SK-N-SH (cell line): ENCODE results near the gene RIPK4. TPM values are rescaled to one million over a fixed set of nuclear protein-coding genes. Genes with fewer than 3 reads are reported as not detected.

Experiments used
- CTCF ChIA-PET: fragments of 300-600, 350-600 bp; formaldehyde crosslinking; extraction: SDS; loops from one replicate; lab custom pipeline; 2021; lab: Yijun Ruan, JAX
- POLR2A ChIA-PET: fragments of 350-600 bp; sonication (Branson Sonifier 250); formaldehyde crosslinking; extraction: SDS; loops from one replicate; lab custom pipeline; 2020; ENCODE audit warnings: antibody characterized with exemption, inconsistent platforms; lab: Yijun Ruan, JAX
- DNase-seq: peaks from one replicate; pipeline ENCODE4 v3.0.0; 2012
- H2AFZ ChIP-seq: fragments of 200-600 bp; sonication (generic); 2 replicates; pipeline ENCODE4 v1.8.1; 2016; ENCODE audit warnings: antibody characterized with exemption, mild to moderate bottlenecking, low read depth
- H3F3A ChIP-seq: fragments of 200-600 bp; sonication (generic); replicated peaks from 2 replicates; pipeline ENCODE3; 2016; ENCODE audit warnings: antibody characterized with exemption, mild to moderate bottlenecking; ENCODE audit not compliant: insufficient read depth
- H3K27ac ChIP-seq, 2 experiments: fragments of 200-500 bp in 1 of 2; fragments of 200-600 bp in 1 of 2; sonication (Bioruptor generic) in 1 of 2; sonication (generic), shearing (Covaris generic) in 1 of 2; 2 replicates each; pipeline versions ENCODE4 v1.5.1 to v1.6.1; 2014 to 2016; ENCODE audit warnings: low read depth in 2 of 2, inconsistent platforms in 1 of 2, low read length in 1 of 2, mild to moderate bottlenecking in 1 of 2, mixed read lengths in 1 of 2
- H3K27me3 ChIP-seq: fragments of 200-600 bp; sonication (generic), shearing (Covaris generic); 2 replicates; pipeline ENCODE4 v1.6.1; 2016; ENCODE audit warnings: mixed run types; ENCODE audit not compliant: insufficient read depth
- H3K36me3 ChIP-seq, 2 experiments: fragments of 200-500 bp in 1 of 2; fragments of 200-600 bp in 1 of 2; sonication (Bioruptor generic) in 1 of 2; sonication (generic) in 1 of 2; replicated peaks in 1 of 2; 2 replicates each; pipeline versions ENCODE3 to v1.5.1; 2014 to 2016; ENCODE audit warnings: low read length in 1 of 2, mild to moderate bottlenecking in 1 of 2; ENCODE audit not compliant: insufficient read depth in 2 of 2, control insufficient read depth in 1 of 2
- H3K4me1 ChIP-seq, 2 experiments: fragments of 200-500 bp in 1 of 2; fragments of 200-600 bp in 1 of 2; sonication (Bioruptor generic) in 1 of 2; sonication (generic), shearing (Covaris generic) in 1 of 2; 2 replicates each; pipeline versions ENCODE4 v1.5.1 to v1.6.1; 2014 to 2016; ENCODE audit warnings: low read depth in 1 of 2, low read length in 1 of 2, mixed run types in 1 of 2; ENCODE audit not compliant: insufficient read depth in 2 of 2, control insufficient read depth in 1 of 2
- H3K4me2 ChIP-seq: fragments of 200-600 bp; sonication (generic), shearing (Covaris generic); 2 replicates; pipeline ENCODE4 v1.6.1; 2017; ENCODE audit warnings: mixed run types
- H3K4me3 ChIP-seq, 2 experiments: fragments of 200-500 bp in 1 of 2; fragments of 200-600 bp in 1 of 2; sonication (Bioruptor generic) in 1 of 2; sonication (generic), shearing (Covaris generic) in 1 of 2; 2 replicates each; pipeline versions ENCODE4 v1.5.1 to v1.8.1; 2014 to 2016; ENCODE audit warnings: low read depth in 2 of 2, inconsistent platforms in 1 of 2, low read length in 1 of 2, mild to moderate bottlenecking in 1 of 2, mixed read lengths in 1 of 2, moderate library complexity in 1 of 2
- H3K79me2 ChIP-seq: fragments of 200-600 bp; sonication (generic); 2 replicates; pipeline ENCODE4 v1.8.1; 2017; ENCODE audit warnings: mild to moderate bottlenecking; ENCODE audit not compliant: insufficient read depth
- H3K9ac ChIP-seq: fragments of 200-600 bp; sonication (generic); 2 replicates; pipeline ENCODE4 v1.6.1; 2017; ENCODE audit warnings: mixed run types
- H3K9me2 ChIP-seq: fragments of 200-600 bp; sonication (generic); 2 replicates; pipeline ENCODE4 v1.6.1; 2017; ENCODE audit warnings: mixed run types
- H3K9me3 ChIP-seq: fragments of 200-600 bp; sonication (generic); 2 replicates; pipeline ENCODE4 v1.6.1; 2017; ENCODE audit warnings: mixed run types, mild to moderate bottlenecking, moderate library complexity
- H4K20me1 ChIP-seq: fragments of 200-600 bp; sonication (generic); 2 replicates; pipeline ENCODE4 v1.6.1; 2017; ENCODE audit warnings: mild to moderate bottlenecking, mixed run types; ENCODE audit not compliant: insufficient read depth
- CHD2 ChIP-seq: fragments of 150-350 bp; IDR thresholded peaks from 2 replicates; pipeline ENCODE4 v1.6.1; 2018; ENCODE audit warnings: low read length; ENCODE audit not compliant: partially characterized antibody
- FOSL2 ChIP-seq: IDR thresholded peaks from 2 replicates; pipeline ENCODE4 v1.4.0; 2012; ENCODE audit warnings: low read depth, mild to moderate bottlenecking, moderate library complexity, borderline replicate concordance
- IRF3 ChIP-seq: fragments of 150-350 bp; IDR thresholded peaks from 2 replicates; pipeline ENCODE4 v1.6.1; 2016; ENCODE audit warnings: mild to moderate bottlenecking, low read depth, low read length
- RAD21 ChIP-seq: IDR thresholded peaks from 2 replicates; pipeline ENCODE4 v1.6.1; 2012; ENCODE audit warnings: mild to moderate bottlenecking, low read length
- USF2 ChIP-seq: fragments of 150-350 bp; IDR thresholded peaks from 2 replicates; pipeline ENCODE4 v1.6.1; 2017; ENCODE audit warnings: antibody characterized with exemption, low read length, low read depth, borderline replicate concordance
- YY1 ChIP-seq: IDR thresholded peaks from 2 replicates; pipeline ENCODE4 v1.4.0; 2012; ENCODE audit warnings: low read depth, mild to moderate bottlenecking
- WGBS: methylation state at CpG from one replicate; pipeline ENCODE4 v1.1.6; 2017; ENCODE audit warnings: low lambda C conversion rate; 5-methylcytosine and 5-hydroxymethylcytosine counted together
- polyA plus RNA-seq, 3 experiments: library from polyadenylated mRNA; depleted of rRNA; stranded (reverse); fragments of >200 nt; gene quantifications; 2 replicates each; pipeline ENCODE4 v1.2.3, GENCODE V29; 2012
- TF ChIP-seq, protein P1 (sequence below): IDR thresholded peaks from 2 replicates; pipeline ENCODE4 v1.6.1; 2012; ENCODE audit warnings: mild to moderate bottlenecking, low read depth, low read length, moderate library complexity

Gene RIPK4
- polyA plus RNA-seq, 1 of the 3 experiments (the other 2 are of a cell fraction) = 11.0 TPM

DNA sequence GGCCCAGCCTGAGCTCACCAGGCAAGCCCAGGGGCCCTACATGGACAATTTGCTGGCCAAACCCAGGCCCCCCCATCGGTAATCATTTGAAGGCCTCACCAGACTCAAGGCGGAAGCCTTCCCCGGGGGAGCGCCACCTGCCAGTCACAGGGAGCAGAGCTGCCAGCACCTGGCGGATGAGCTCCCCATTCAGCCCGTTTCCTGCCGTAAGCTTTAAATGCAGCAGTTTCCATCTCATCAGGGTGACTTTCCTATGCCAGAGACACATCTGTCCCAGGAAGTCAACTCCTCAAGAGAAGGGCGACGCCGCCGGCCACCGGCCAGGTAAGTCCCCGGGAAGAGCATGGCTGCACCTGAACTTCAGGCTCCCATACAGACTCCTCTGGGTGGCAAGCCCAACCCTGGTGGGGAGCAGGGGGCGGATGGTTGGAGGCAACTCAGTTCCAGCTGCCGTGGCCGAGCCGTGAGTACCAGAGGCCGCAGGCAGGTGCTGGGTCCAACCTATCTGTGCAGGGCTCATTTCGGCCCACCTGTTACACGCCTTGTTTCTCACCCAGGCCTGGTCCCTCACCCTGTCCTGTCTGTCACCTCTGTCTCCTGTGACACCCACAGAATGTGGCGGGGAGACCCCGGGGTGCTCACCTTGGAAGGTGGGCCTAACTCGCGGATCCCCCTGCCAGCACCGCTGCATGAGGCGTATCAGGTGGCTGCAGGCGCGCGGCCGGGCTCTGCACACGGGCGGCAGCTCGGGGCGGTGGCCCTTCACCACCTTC lies 20.7 kb downstream of the RIPK4 start (continued):
- TF ChIP-seq, protein P1, sequence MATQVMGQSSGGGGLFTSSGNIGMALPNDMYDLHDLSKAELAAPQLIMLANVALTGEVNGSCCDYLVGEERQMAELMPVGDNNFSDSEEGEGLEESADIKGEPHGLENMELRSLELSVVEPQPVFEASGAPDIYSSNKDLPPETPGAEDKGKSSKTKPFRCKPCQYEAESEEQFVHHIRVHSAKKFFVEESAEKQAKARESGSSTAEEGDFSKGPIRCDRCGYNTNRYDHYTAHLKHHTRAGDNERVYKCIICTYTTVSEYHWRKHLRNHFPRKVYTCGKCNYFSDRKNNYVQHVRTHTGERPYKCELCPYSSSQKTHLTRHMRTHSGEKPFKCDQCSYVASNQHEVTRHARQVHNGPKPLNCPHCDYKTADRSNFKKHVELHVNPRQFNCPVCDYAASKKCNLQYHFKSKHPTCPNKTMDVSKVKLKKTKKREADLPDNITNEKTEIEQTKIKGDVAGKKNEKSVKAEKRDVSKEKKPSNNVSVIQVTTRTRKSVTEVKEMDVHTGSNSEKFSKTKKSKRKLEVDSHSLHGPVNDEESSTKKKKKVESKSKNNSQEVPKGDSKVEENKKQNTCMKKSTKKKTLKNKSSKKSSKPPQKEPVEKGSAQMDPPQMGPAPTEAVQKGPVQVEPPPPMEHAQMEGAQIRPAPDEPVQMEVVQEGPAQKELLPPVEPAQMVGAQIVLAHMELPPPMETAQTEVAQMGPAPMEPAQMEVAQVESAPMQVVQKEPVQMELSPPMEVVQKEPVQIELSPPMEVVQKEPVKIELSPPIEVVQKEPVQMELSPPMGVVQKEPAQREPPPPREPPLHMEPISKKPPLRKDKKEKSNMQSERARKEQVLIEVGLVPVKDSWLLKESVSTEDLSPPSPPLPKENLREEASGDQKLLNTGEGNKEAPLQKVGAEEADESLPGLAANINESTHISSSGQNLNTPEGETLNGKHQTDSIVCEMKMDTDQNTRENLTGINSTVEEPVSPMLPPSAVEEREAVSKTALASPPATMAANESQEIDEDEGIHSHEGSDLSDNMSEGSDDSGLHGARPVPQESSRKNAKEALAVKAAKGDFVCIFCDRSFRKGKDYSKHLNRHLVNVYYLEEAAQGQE = no peak

- Histone ChIP-seq H3F3A (no peaks in the 10 kb centered on the region), H3K27ac (no peak overlapping the region), H4K20me1 (no peaks in the 10 kb centered on the region), H3K9me3 (no peaks in the 10 kb centered on the region), H3K9ac (no peak overlapping the region), H3K36me3 (peaks cover 0 to 20% of the 10 kb centered on the region in 2 experiments), H3K9me2 (no peaks in the 10 kb centered on the region), H3K4me1 (no peaks in the 10 kb centered on the region; a peak in 2 of 4 replicates), H2AFZ (no peak overlapping the region), H3K4me3 (no peak overlapping the region), H3K4me2 (no peak overlapping the region), H3K27me3 (no peaks in the 10 kb centered on the region), H3K79me2 (0 out of 2 replicates have a peak, but pooled peaks cover 6% of the 10 kb centered on the region)
- WGBS = 92% methylated on average over 21 of the region's 25 CpGs
- POLR2A ChIA-PET = no interaction called here
- no peak for DNase-seq
- TF ChIP-seq RAD21 (no peak), CHD2 (no peak), FOSL2 (no peak), USF2 (no peak), YY1 (no peak), IRF3 (no peak)
- CTCF ChIA-PET = interaction anchor here (0.8 kb wide), 1 partner anchor 33 kb away, joined by 3 read pairs; no protein-coding TSS in a partner anchor
These were observed 21.6 kb downstream of the RIPK4 start for GRCh38 chr21:41745026-41745820.
